CD14-positive monocyte (primary cell): ENCODE results near the gene KCNG2. TPM values are rescaled to one million over a fixed set of nuclear protein-coding genes. Genes with fewer than 3 reads are reported as not detected.

Experiments used
- DNase-seq, 3 donors: peaks; one replicate each; pipeline ENCODE4 v3.0.0-alpha.2; 2011 to 2022
- H2AFZ ChIP-seq: 2 replicates; pipeline ENCODE4 v1.6.0; 2012; ENCODE audit warnings: mild to moderate bottlenecking, low read depth, low read length, inconsistent platforms; ENCODE audit not compliant: insufficient read depth, poor library complexity, severe bottlenecking
- H3K27ac ChIP-seq, 2 donors: 1 replicate in 1 of 2; 2 replicates in 1 of 2; pipeline ENCODE4 v1.5.1; 2012 to 2013; ENCODE audit warnings: low read length in 2 of 2, control low read depth in 1 of 2, inconsistent platforms in 1 of 2, low read depth in 1 of 2, mild to moderate bottlenecking in 1 of 2
- H3K27me3 ChIP-seq, 2 donors: one replicate each; pipeline versions ENCODE4 v1.6.0 to v1.6.1; 2011 to 2013; ENCODE audit warnings: low read length in 2 of 2; ENCODE audit not compliant: control insufficient read depth in 2 of 2, insufficient read depth in 2 of 2
- H3K36me3 ChIP-seq, 2 donors: replicated peaks in 1 of 2; 1 replicate in 1 of 2; 2 replicates in 1 of 2; pipeline versions ENCODE4 v1.5.1 to v1.6.1; 2012 to 2013; ENCODE audit warnings: low read length in 2 of 2, control low read depth in 1 of 2, inconsistent platforms in 1 of 2, mild to moderate bottlenecking in 1 of 2; ENCODE audit not compliant: insufficient read depth in 2 of 2, control insufficient read depth in 1 of 2
- H3K4me1 ChIP-seq, 2 donors: 1 replicate in 1 of 2; 2 replicates in 1 of 2; pipeline versions ENCODE4 v1.5.1 to v1.6.1; 2012 to 2013; ENCODE audit warnings: low read length in 2 of 2, control low read depth in 1 of 2, inconsistent platforms in 1 of 2, mild to moderate bottlenecking in 1 of 2, moderate library complexity in 1 of 2; ENCODE audit not compliant: insufficient read depth in 2 of 2, control insufficient read depth in 1 of 2
- H3K4me2 ChIP-seq: replicated peaks from 2 replicates; pipeline ENCODE3; 2012; ENCODE audit warnings: low read length, moderate library complexity, mild to moderate bottlenecking; ENCODE audit not compliant: poor library complexity, severe bottlenecking; ENCODE audit errors: extremely low read depth
- H3K4me3 ChIP-seq, 3 experiments: fragments of 200-600 bp in 1 of 3; sonication (generic) in 1 of 3; replicated peaks in 1 of 3; 1 replicate in 2 of 3; 2 replicates in 1 of 3; pipeline ENCODE4 v1.5.1; 2011 to 2013; ENCODE audit warnings: low read length in 3 of 3, mild to moderate bottlenecking in 3 of 3, control low read depth in 2 of 3, low read depth in 2 of 3, inconsistent platforms in 1 of 3, moderate library complexity in 1 of 3
- H3K79me2 ChIP-seq: 2 replicates; pipeline ENCODE4 v1.6.0; 2012; ENCODE audit warnings: mild to moderate bottlenecking, control low read depth, inconsistent platforms, low read length, moderate library complexity; ENCODE audit not compliant: insufficient read depth
- H3K9ac ChIP-seq: 2 replicates; pipeline ENCODE4 v1.6.0; 2017; ENCODE audit warnings: low read length, mild to moderate bottlenecking; ENCODE audit not compliant: insufficient read depth, poor library complexity, severe bottlenecking
- H3K9me3 ChIP-seq, 2 donors: replicated peaks in 1 of 2; 1 replicate in 1 of 2; 2 replicates in 1 of 2; pipeline versions ENCODE4 v1.5.1 to v1.6.1; 2012 to 2013; ENCODE audit warnings: low read length in 2 of 2, control low read depth in 1 of 2; ENCODE audit not compliant: control insufficient read depth in 1 of 2, insufficient read depth in 1 of 2
- H4K20me1 ChIP-seq: 2 replicates; pipeline ENCODE4 v1.6.0; 2012; ENCODE audit warnings: mild to moderate bottlenecking, low read length, control low read depth, moderate library complexity; ENCODE audit not compliant: insufficient read depth
- H3K27ac Mint-ChIP-seq, 7 donors: one replicate each; pipeline ENCODE4 v1.8.0; 2020; ENCODE audit warnings: mild to moderate bottlenecking in 7 of 7, mixed read lengths in 7 of 7, moderate library complexity in 6 of 7, inconsistent platforms in 2 of 7
- H3K27me3 Mint-ChIP-seq, 3 donors: one replicate each; pipeline ENCODE4 v1.8.0; 2021 to 2022; ENCODE audit warnings: low read depth in 3 of 3, mild to moderate bottlenecking in 3 of 3, mixed read lengths in 3 of 3, moderate library complexity in 3 of 3, inconsistent platforms in 1 of 3
- H3K36me3 Mint-ChIP-seq, 2 donors: one replicate each; pipeline ENCODE4 v1.8.0; 2020; ENCODE audit warnings: mixed read lengths in 2 of 2, inconsistent platforms in 1 of 2, mild to moderate bottlenecking in 1 of 2
- H3K4me1 Mint-ChIP-seq: one replicate; pipeline ENCODE4 v1.8.0; 2020; ENCODE audit warnings: mild to moderate bottlenecking, mixed read lengths
- H3K4me3 Mint-ChIP-seq, 2 donors: one replicate each; pipeline ENCODE4 v1.8.0; 2020; ENCODE audit warnings: mild to moderate bottlenecking in 2 of 2, mixed read lengths in 2 of 2, moderate library complexity in 1 of 2
- H3K9me3 Mint-ChIP-seq, 7 donors: one replicate each; pipeline ENCODE4 v1.8.0; 2020 to 2022; ENCODE audit warnings: mixed read lengths in 7 of 7, mild to moderate bottlenecking in 6 of 7, moderate library complexity in 6 of 7, inconsistent platforms in 2 of 7
- WGBS: methylation state at CpG from one replicate; pipeline ENCODE4 v1.1.5; 2013; ENCODE audit warnings: missing lambda C conversion rate; ENCODE audit not compliant: insufficient coverage; 5-methylcytosine and 5-hydroxymethylcytosine counted together
- intact Hi-C, 2 donors: fragments of 100-400 bp; cut with micrococcal nuclease; formaldehyde crosslinking; loops; one replicate each; pipeline versions ENCODE4 v1.15.0 to v1.15.1; 2023
- polyA plus RNA-seq, 3 donors: library from polyadenylated mRNA; depleted of rRNA in 1 of 3; unstranded in 2 of 3; stranded (reverse) in 1 of 3; fragments of 300-500 nt in 2 of 3; fragments of >200 nt in 1 of 3; fragmentation: Illumina TruSeq in 2 of 3; gene quantifications; 1 replicate in 2 of 3; 2 replicates in 1 of 3; pipeline ENCODE4 v1.2.3, GENCODE V29; 2012 to 2021
- TF ChIP-seq, protein P1 (sequence below): fragments of 200-600 bp; IDR thresholded peaks from one replicate; pipeline ENCODE4 v1.8.0; 2022; ENCODE audit warnings: antibody characterized with exemption, mild to moderate bottlenecking

KCNG2 gene
- polyA plus RNA-seq, 3 donors: 0.04 TPM; not detected in 2

DNA sequence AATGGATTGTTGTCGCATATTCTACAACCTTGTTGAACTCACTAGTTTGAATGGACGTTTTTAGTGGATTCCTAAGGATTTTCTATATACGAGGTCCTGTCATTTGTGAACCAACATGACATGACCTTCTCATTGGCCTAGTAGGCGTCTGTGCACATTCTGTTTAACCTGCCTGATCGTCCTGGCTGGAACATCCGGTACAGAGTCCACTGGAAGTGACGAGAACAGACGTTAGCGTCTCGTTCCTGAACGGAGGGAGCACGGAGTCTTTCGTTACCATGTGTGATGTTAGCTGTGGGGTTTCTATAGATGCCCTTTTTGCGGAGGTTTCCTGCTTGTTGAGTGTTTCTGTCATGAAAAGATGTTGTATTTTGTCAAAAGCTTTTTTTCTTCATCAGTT, 91.8 kb downstream of the KCNG2 start:
- TF ChIP-seq, protein P1, sequence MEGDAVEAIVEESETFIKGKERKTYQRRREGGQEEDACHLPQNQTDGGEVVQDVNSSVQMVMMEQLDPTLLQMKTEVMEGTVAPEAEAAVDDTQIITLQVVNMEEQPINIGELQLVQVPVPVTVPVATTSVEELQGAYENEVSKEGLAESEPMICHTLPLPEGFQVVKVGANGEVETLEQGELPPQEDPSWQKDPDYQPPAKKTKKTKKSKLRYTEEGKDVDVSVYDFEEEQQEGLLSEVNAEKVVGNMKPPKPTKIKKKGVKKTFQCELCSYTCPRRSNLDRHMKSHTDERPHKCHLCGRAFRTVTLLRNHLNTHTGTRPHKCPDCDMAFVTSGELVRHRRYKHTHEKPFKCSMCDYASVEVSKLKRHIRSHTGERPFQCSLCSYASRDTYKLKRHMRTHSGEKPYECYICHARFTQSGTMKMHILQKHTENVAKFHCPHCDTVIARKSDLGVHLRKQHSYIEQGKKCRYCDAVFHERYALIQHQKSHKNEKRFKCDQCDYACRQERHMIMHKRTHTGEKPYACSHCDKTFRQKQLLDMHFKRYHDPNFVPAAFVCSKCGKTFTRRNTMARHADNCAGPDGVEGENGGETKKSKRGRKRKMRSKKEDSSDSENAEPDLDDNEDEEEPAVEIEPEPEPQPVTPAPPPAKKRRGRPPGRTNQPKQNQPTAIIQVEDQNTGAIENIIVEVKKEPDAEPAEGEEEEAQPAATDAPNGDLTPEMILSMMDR: no peak
- Mint-ChIP-seq H3K4me3 (no peak overlapping the region), H3K36me3 (no peaks in the 10 kb centered on the region), H3K27me3 (peaks cover 0 to 6% (median 0%) of the 10 kb centered on the region in 3 donors), H3K9me3 (peaks cover 61 to 84% (median 81%) of the 10 kb centered on the region in 7 donors), H3K27ac (no peak overlapping the region), H3K4me1 (no peaks in the 10 kb centered on the region)
- Histone ChIP-seq H4K20me1 (no peaks in the 10 kb centered on the region), H3K27me3 (no peaks in the 10 kb centered on the region), H3K9ac (no peak overlapping the region), H3K36me3 (no peaks in the 10 kb centered on the region), H3K79me2 (no peaks in the 10 kb centered on the region), H2AFZ (no peak overlapping the region), H3K27ac (no peak overlapping the region), H3K4me2 (no peak overlapping the region), H3K4me1 (no peaks in the 10 kb centered on the region), H3K4me3 (no peak overlapping the region), H3K9me3 (peaks cover 54 to 88% of the 10 kb centered on the region in 2 donors)
- WGBS: over 99% methylated on average over 10 of the region's 14 CpGs
- intact Hi-C loops: no loop called here
- DNase-seq: no peak

DNA sequence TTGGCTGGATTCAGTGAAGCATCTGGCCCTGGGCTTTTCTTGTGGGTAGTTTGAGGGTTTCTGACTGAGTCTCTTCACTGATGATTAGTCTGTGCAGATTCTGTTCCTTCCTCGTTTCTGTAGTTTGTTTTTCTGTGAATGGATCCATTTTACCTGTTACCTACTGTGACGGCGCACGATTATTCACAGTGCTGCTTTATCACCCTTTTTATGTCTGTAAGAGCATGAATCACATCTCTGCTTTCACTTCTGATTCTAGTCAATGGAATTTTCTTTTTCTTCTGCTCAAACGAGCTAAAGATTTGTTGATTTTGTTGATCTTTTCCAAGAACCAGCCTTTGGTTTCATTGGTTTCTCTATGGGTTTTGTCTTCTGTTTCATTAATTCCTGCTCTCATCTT, 92.9 kb downstream of the KCNG2 start:
- Histone ChIP-seq H3K27me3 (no peaks in the 10 kb centered on the region), H4K20me1 (no peaks in the 10 kb centered on the region), H3K9ac (no peak overlapping the region), H3K36me3 (no peaks in the 10 kb centered on the region), H3K4me3 (no peak overlapping the region), H3K27ac (no peak overlapping the region), H2AFZ (no peak overlapping the region), H3K4me2 (no peak overlapping the region), H3K9me3 (peaks cover 43 to 89% of the 10 kb centered on the region in 2 donors), H3K79me2 (no peaks in the 10 kb centered on the region), H3K4me1 (no peaks in the 10 kb centered on the region)
- H3K36me3 Mint-ChIP-seq: no peaks in the 10 kb centered on the region
- TF ChIP-seq, protein P1: no peak
- intact Hi-C loops: loop anchor here in 1 of 2 donors (10.0 kb wide), 1 partner anchor 54 kb away; no protein-coding TSS in a partner anchor
- H3K27ac Mint-ChIP-seq: peak overlapping the region in 1 of 7 donors; percentile 38
- 94% methylated on average over 2 of the region's 5 CpGs for WGBS
- peaks cover 0 to 6% (median 0%) of the 10 kb centered on the region in 3 donors for H3K27me3 Mint-ChIP-seq
- peaks cover 65 to 83% (median 81%) of the 10 kb centered on the region in 7 donors for H3K9me3 Mint-ChIP-seq
- H3K4me3 Mint-ChIP-seq: no peak overlapping the region
- DNase-seq: no peak
- no peaks in the 10 kb centered on the region for H3K4me1 Mint-ChIP-seq
